Measurements from ENCODE around the gene MN1.

MN1 gene

DNA sequence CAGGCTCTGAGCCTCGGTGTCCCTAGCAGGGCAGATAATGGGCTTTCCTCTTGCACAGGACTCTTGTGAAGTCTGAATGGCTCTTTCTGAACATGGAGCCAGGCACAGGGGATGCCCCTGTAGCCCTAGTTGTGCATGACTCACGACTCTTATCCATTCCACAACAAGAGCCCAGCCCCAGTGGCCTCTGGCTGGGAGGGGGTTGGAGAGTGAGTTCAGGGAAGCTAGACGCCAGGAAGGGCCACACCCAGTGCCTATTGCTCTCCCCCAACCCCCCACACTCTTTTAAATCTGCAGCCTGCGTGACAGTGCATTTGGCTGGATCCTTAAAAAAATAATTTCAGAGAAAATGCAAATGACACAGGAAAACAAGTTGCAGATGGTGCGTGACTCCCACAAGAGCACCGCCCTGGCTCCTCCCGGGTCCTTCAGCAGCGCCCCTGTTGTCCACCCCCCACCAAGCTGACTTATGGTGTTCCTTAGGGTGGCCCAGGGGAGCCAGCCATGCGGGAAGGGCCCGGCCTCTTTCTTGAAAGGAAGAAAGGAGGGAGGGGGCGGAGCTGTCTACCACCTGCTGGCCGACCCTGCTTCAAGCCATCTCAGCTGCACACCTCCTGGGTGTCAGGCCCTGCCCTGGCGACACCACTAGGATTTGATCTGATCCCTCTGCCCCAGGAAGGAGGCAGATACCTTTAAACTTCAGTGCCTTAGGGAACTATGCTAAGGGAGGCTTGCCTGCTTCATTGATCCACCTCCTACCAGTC lies 74.7 kb downstream of the MN1 start:
- TF ChIP-seq GATA2 (IDR thresholded peaks at IDR 0.05; ENCODE audit: low read depth, low read length) (no peak), GATA3 (IDR thresholded peaks at IDR 0.05; ENCODE audit: low read depth, low read length) (no peak)

DNA sequence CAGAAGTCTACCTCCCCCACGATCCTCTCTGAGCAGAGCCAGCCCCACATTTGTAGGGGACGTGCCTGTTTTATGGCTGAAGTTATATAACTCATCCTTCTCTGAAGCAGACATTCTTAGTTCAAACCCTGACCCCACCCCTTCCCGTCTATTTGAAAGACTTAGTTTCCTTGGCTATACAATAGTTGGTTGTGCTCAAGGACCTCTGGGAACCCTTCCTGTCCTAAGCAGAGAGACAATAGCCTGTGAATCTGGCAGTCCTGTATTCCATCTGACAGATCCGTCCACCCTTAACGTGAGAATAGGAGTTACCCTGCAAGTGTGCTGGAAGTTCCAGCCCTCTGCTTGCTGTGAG lies 75.2 kb downstream of the MN1 start:
- TF ChIP-seq GATA2 (IDR thresholded peaks at IDR 0.05; ENCODE audit: low read depth, low read length) (no peak), GATA3 (IDR thresholded peaks at IDR 0.05; ENCODE audit: low read depth, low read length) (no peak)

DNA sequence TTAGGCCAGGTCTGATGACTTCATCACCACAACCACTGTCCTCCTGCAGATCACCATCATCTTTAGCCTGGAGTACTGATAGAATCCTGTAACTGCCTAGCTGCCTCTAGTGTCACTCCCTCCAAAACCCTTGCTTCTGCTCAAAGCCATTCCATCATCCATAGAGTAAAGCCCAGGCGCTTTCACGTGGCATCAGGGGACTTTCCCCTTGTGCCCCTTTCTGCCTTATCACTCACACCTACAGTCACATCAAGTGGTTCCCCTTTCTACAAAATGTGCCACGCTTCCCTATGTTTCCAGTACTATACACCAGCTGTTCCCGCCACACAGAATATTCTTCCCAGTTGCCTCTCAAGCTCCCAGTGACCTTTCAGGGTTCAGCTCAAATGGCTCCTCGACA lies 75.9 kb downstream of the MN1 start:
- TF ChIP-seq GATA2 (IDR thresholded peaks at IDR 0.05; ENCODE audit: low read depth, low read length) (no peak), GATA3 (IDR thresholded peaks at IDR 0.05; ENCODE audit: low read depth, low read length) (no peak)

DNA sequence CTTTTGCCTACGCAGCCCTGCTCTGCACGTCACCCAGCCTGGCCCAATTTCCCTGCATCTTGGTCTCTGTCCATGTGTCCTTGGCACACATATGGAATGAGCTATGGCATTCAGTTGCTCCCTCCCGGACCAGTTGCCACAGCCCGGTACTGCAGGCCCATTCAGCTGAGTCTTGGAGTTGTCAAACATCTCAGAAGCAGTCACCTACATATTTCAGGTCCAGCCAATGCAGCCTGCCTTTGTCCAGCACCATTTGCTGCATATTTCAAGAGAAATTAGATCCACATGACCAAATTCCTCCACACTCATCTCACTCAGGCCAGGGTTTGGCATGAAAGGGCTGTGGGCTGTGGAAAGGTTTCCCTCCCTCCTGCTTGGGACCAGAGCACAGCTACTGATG lies 76.8 kb downstream of the MN1 start:
- TF ChIP-seq GATA3 (IDR thresholded peaks at IDR 0.05; ENCODE audit: low read depth, low read length), result no peak
- TF ChIP-seq GATA2 (IDR thresholded peaks at IDR 0.05; ENCODE audit: low read depth, low read length), result no peak

DNA sequence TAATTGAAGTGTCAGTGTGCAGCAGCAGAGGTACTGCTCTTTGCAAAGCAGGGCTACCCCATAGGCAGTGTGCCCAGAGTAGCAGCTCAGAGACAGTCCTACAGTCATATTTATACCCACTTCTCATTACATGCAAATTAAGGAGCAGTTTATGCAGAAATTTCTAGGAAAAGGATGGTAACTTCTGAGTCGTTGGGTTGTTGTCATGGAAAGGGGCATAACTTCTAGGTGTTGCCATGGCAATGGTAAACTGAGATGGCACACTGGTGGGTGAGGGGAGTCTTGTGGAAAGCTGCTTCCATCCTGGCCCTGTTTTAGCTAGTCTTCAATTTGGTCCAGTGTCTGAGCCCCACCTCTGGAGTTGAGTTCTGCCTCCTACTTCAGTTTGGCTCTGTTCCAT lies 77.4 kb downstream of the MN1 start:
- no peak for TF ChIP-seq GATA2 (IDR thresholded peaks at IDR 0.05; ENCODE audit: low read depth, low read length)
- no peak for TF ChIP-seq GATA3 (IDR thresholded peaks at IDR 0.05; ENCODE audit: low read depth, low read length)

DNA sequence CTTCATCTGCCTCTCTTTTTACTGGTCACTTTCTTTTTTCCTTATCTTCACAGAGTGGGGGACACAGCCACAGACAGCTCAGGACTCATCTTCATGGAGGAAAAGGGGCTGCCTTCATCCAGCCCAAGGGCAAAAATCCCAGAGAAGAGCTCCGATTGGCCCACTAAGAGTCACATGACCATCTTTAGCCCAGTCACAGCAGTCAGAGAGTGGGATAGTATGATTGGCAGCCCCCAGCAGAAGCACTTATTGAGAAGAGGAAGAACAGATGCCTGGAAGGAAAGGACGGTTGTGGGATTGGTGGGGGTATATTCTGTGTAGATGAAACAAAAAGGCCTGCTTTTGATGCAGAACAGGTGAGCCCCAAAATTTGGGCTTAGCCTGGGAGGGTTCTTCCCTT lies 77.8 kb downstream of the MN1 start:
- TF ChIP-seq GATA2 (IDR thresholded peaks at IDR 0.05; ENCODE audit: low read depth, low read length) (no peak), GATA3 (IDR thresholded peaks at IDR 0.05; ENCODE audit: low read depth, low read length) (no peak)

DNA sequence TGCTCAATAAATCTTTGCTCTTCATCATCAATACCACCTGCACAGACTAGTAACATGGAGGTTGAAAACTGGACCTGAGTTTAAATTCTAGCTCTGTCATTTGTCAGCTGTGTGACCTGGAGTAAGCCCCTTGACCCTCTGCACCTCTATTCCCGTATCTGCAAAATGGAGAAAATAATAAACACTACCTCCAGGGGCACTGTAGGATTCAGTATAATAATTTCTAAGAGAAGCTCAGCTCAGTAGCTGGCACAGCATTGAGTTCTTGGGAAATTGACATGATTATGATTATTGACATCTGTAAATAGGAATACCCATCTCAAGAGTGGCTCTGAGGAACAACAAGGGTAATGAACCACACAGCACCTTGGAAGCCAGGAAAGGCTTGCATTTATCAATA lies 78.4 kb downstream of the MN1 start:
- TF ChIP-seq GATA2 (IDR thresholded peaks at IDR 0.05; ENCODE audit: low read depth, low read length) (no peak), GATA3 (IDR thresholded peaks at IDR 0.05; ENCODE audit: low read depth, low read length) (no peak)

DNA sequence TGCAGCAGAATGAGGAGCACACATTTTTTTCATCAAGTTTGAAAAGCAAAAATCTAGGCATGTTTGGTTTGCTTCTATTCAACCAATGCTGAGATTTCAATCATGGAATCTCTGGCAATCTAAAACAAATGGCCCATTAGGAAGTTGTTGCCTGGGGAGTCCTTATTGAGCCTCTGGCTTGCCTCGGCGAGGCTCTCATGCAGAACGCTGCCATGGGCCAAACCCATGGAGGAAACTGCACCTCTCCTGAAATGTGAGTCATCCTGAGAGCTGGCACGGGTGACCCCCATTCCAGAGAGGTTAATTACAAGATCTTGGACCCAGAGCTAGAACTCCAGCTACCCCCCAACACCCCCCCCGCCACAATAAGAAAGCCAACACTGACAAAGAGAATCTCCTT lies 80.7 kb downstream of the MN1 start:
- TF ChIP-seq GATA3 (IDR thresholded peaks at IDR 0.05; ENCODE audit: low read depth, low read length) (no peak; the same call in 1 of the 2 replicates), GATA2 (IDR thresholded peaks at IDR 0.05; ENCODE audit: low read depth, low read length) (peak; percentile 77)

DNA sequence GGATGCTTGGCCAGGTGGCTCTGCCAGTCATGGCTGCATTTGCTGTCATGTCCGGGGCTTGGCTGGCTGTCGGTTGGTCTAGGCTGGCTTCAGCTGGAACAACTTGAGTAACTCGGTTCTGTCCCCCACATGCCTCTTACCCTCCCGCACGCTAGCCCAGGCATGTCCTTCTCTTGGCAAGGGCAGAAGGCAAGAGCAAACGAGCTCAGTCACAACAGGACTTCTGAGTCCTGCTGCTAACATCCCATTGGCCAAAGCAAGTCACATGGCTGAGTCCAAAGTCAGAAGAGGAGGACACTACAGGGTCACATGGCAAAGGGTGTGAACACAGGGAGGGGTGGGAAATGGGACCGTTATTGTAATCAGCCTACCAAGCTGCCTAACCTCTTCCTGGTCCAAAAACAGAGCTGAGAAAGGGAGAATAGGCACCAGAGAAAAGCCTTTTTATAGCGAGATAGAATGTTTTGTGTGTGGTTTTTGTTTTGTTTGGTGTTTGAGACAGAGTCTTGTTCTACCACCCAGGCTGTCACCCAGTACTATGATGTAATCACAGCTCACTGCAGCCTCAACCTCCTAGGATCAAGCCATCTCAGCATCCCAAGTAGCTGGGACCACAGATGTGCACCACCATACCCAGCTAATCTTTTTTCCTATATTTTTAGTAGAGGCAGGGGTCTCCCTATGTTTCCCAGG lies 81.9 kb downstream of the MN1 start:
- TF ChIP-seq GATA3 (IDR thresholded peaks at IDR 0.05; ENCODE audit: low read depth, low read length) (no peak), GATA2 (IDR thresholded peaks at IDR 0.05; ENCODE audit: low read depth, low read length) (no peak)

DNA sequence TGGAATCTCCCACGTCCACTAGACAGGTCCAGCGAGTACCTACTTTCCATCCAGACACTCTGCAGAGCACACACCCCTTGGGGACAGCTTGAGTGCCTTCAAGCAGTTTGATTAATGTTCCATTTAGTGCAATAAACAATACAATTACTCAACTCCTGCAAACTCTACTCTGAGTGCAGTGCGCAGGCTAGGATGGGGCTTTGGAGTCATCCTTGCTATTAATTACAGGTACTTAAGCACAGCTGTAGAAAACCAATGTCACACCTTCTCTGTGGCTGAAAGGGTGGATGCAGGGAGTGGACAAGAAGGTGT lies 82.6 kb downstream of the MN1 start:
- no peak for TF ChIP-seq GATA2 (IDR thresholded peaks at IDR 0.05; ENCODE audit: low read depth, low read length)
- TF ChIP-seq GATA3 (IDR thresholded peaks at IDR 0.05; ENCODE audit: low read depth, low read length), result no peak

DNA sequence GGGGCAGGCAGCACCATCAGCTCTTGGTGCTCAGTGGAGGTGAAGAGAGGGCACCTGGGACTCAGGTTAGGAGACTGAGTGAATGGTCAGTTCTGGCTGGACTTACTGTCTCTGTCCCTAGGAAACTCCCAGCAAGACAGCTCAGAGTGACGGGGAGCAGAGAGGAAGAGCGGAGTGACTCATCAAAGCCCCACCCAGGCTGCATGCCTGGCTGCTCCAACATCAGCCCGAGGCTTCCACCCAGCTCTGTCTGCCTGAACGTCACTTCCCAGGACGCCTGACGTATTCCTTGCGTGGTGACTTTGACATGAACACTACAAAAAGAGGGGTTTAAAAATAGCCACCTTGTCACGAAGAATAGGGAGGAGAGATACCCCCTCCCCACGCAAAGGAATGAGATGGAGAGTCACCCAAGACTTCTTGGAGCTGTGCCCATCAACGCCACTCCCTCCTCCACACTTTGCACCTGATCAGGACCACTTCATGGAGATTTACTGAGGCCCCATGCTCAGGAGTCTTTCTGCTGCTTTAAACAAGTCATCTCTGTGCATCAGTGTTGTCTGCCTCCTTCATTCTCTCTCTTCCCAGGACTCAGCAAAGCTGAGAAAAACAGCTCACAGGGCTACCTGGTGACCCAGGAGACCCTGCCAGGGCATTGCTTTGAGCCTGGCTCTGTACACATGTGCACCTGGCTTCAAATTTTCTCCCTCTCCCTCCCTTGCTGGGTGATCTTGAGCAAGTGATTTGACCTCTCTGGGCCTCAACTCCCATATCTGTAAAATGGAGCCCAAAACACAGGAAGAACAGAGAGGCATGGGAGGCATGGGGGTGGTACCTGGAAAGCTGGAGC lies 83.1 kb downstream of the MN1 start:
- TF ChIP-seq GATA2 (IDR thresholded peaks at IDR 0.05; ENCODE audit: low read depth, low read length) (no peak), GATA3 (IDR thresholded peaks at IDR 0.05; ENCODE audit: low read depth, low read length) (no peak)

DNA sequence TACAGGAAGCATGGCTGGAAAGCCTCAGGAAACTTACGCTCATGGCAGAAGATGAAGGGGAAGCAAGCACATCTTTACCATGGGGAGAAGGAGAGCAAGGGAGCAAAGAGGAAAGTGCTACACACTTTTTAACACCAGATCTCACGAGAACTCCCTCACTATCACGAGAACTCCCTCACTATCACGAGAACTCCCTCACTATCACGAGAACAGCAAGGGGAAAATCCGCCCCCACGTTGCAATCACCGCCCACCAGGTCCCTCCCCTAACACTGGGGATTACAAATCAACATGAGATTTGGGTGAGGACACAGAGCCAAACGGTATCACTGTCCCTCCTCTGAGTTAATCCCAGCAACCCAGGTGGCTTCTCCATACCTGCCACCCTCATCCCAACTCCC lies 84.5 kb downstream of the MN1 start:
- TF ChIP-seq GATA3 (IDR thresholded peaks at IDR 0.05; ENCODE audit: low read depth, low read length), result no peak
- TF ChIP-seq GATA2 (IDR thresholded peaks at IDR 0.05; ENCODE audit: low read depth, low read length), result no peak

DNA sequence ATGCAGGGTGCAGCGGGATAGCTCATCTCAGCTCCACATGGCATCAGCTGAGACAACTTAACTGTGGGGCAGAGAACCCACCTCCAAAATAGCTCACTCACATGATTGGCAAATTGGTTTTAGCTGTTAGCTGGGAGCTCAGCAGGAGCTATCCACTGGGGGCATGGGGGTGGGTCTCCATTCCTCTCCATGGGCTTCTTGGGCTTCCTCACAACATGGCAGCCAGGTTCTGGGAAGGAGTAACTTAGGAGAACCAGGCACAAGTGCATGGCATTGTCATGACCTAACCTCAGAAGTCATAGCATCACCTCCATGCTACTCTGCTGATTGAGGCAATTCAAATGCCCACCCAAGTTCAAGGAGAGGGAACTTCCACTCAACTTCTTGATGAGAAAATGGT lies 85.5 kb downstream of the MN1 start:
- TF ChIP-seq GATA2 (IDR thresholded peaks at IDR 0.05; ENCODE audit: low read depth, low read length), result no peak
- TF ChIP-seq GATA3 (IDR thresholded peaks at IDR 0.05; ENCODE audit: low read depth, low read length), result no peak

DNA sequence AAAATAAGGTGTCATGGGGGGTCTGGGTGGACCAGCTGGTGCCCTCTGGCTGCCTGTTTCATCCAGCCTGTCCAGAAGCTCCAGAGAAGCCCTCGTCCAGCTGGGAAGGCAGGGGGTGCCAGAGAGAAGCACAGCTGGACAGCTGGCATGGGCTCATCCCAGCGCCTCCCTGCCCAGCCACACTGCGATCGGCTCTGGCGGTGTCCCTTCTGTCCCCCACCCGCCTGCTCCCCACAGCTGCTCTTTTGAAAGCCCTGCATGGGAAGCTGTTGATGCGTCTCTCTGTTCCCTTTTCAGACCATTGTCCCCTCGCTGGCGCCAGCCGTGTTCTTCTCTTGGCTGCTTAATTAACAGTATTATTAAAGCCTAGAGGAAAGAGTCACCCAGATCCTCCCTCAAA lies 86.5 kb downstream of the MN1 start:
- TF ChIP-seq GATA2 (IDR thresholded peaks at IDR 0.05; ENCODE audit: low read depth, low read length) (no peak), GATA3 (IDR thresholded peaks at IDR 0.05; ENCODE audit: low read depth, low read length) (no peak)

DNA sequence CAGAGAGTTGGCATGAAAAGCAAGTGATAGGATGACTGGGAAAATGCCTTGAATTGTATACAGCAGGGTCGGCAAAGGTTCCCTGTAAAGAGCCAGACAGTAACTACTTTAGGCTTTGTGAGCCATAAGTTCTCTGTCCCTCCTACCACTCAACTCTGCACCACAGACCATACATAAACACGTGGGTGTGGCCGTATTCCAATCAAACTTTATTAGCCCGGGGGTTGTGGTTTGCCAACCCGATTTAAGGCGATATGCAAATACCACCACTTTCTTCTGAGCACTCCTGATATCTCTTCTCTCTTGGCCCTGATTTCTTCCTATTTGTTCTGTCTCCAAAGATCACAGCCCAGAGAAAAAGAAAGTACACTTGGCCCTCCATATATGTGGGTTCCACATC lies 87.5 kb downstream of the MN1 start:
- no peak for TF ChIP-seq GATA3 (IDR thresholded peaks at IDR 0.05; ENCODE audit: low read depth, low read length)
- TF ChIP-seq GATA2 (IDR thresholded peaks at IDR 0.05; ENCODE audit: low read depth, low read length), result no peak
